Activated T-cell treated with anti-CD3 and anti-CD28 coated beads, Interleukin-2, amount 50 U/mL, for 4 hours (primary cell): ENCODE measurements around the gene JAZF1. TPM values are rescaled to one million over a fixed set of nuclear protein-coding genes. Genes with fewer than 3 reads are reported as not detected.

Experiments used
- ATAC-seq, 2 donors: fragments of 200-7000 bp; cut with Tn5 transposase; one replicate each; pipeline ENCODE4 v1.10.0; 2021
- DNase-seq: peaks from one replicate; pipeline ENCODE4 v3.0.0-alpha.2; 2020
- H3K27me3 Mint-ChIP-seq: one replicate; pipeline ENCODE4 v1.8.0; 2021; ENCODE audit warnings: low read depth, mixed read lengths
- H3K36me3 Mint-ChIP-seq: one replicate; pipeline ENCODE4 v1.8.0; 2022; ENCODE audit warnings: mixed read lengths; ENCODE audit not compliant: insufficient read depth
- H3K4me1 Mint-ChIP-seq: one replicate; pipeline ENCODE4 v1.8.0; 2021; ENCODE audit warnings: low read depth, mixed read lengths
- H3K4me3 Mint-ChIP-seq: one replicate; pipeline ENCODE4 v1.8.0; 2021; ENCODE audit warnings: mild to moderate bottlenecking, moderate library complexity, mixed read lengths
- H3K9me3 Mint-ChIP-seq: one replicate; pipeline ENCODE4 v1.8.0; 2021; ENCODE audit warnings: mixed read lengths
- total RNA-seq, 3 donors: library from RNA; stranded (reverse); gene quantifications; one replicate each; pipeline ENCODE4 v1.2.1, GENCODE V29; 2021

The JAZF1 gene
- total RNA-seq, 3 donors from 2014 or later: 14.9 to 19.3 (median 19.0) TPM

GRCh38 chr7:27912751-27913150 lies 267.8 kb downstream of the JAZF1 start:
- no peaks in the 10 kb centered on the region for H3K4me1 Mint-ChIP-seq
- peaks cover 6% of the 10 kb centered on the region for H3K36me3 Mint-ChIP-seq
- ATAC-seq (no peak), DNase-seq (no peak)
- H3K4me3 Mint-ChIP-seq: no peak overlapping the region
- no peaks in the 10 kb centered on the region for H3K9me3 Mint-ChIP-seq
- no peaks in the 10 kb centered on the region for H3K27me3 Mint-ChIP-seq

GRCh38 chr7:27911920-27912319 lies 268.7 kb downstream of the JAZF1 start:
- Mint-ChIP-seq H3K4me3 (no peak overlapping the region), H3K9me3 (no peaks in the 10 kb centered on the region), H3K27me3 (no peaks in the 10 kb centered on the region), H3K4me1 (no peaks in the 10 kb centered on the region), H3K36me3 (peaks cover 1% of the 10 kb centered on the region)
- DNase-seq: no peak
- ATAC-seq: no peak

GRCh38 chr7:27910326-27910725 lies 270.3 kb downstream of the JAZF1 start:
- H3K9me3 Mint-ChIP-seq: no peaks in the 10 kb centered on the region
- no peak overlapping the region for H3K4me3 Mint-ChIP-seq
- ATAC-seq (no peak), DNase-seq (no peak)
- H3K4me1 Mint-ChIP-seq: no peaks in the 10 kb centered on the region
- H3K27me3 Mint-ChIP-seq: no peaks in the 10 kb centered on the region
- H3K36me3 Mint-ChIP-seq: peaks cover 1% of the 10 kb centered on the region

- Mint-ChIP-seq H3K4me3 (no peak overlapping the region), H3K36me3 (peaks cover 1% of the 10 kb centered on the region), H3K4me1 (no peaks in the 10 kb centered on the region), H3K9me3 (no peaks in the 10 kb centered on the region), H3K27me3 (no peaks in the 10 kb centered on the region)
- DNase-seq (no peak), ATAC-seq (no peak)
These were observed 271.9 kb downstream of the JAZF1 start for GRCh38 chr7:27908534-27909165.

GRCh38 chr7:27906385-27907091 lies 274.1 kb downstream of the JAZF1 start:
- no peak for ATAC-seq
- no peaks in the 10 kb centered on the region for H3K9me3 Mint-ChIP-seq
- no peaks in the 10 kb centered on the region for H3K27me3 Mint-ChIP-seq
- no peak overlapping the region for H3K4me3 Mint-ChIP-seq
- H3K4me1 Mint-ChIP-seq: peaks cover 4% of the 10 kb centered on the region
- DNase-seq: no peak
- peaks cover 3% of the 10 kb centered on the region for H3K36me3 Mint-ChIP-seq

- Mint-ChIP-seq H3K27me3 (no peaks in the 10 kb centered on the region), H3K36me3 (peaks cover 3% of the 10 kb centered on the region), H3K4me3 (no peak overlapping the region), H3K4me1 (peaks cover 9% of the 10 kb centered on the region), H3K9me3 (no peaks in the 10 kb centered on the region)
- DNase-seq (no peak), ATAC-seq (no peak)
These were observed 274.6 kb downstream of the JAZF1 start for GRCh38 chr7:27905951-27906350.

GRCh38 chr7:27901028-27901760 lies 279.4 kb downstream of the JAZF1 start:
- peak overlapping the region; percentile 56 for H3K4me3 Mint-ChIP-seq

GRCh38 chr7:27900006-27900405 lies 280.6 kb downstream of the JAZF1 start:
- no peaks in the 10 kb centered on the region for H3K27me3 Mint-ChIP-seq
- H3K36me3 Mint-ChIP-seq: peaks cover 6% of the 10 kb centered on the region
- no peaks in the 10 kb centered on the region for H3K9me3 Mint-ChIP-seq
- DNase-seq (no peak), ATAC-seq (no peak)
- peaks cover 47% of the 10 kb centered on the region for H3K4me1 Mint-ChIP-seq
- no peak overlapping the region for H3K4me3 Mint-ChIP-seq

More at GRCh38 chr7:27901028-27901760, 279.4 kb downstream of the JAZF1 start:
- Mint-ChIP-seq H3K9me3 (no peaks in the 10 kb centered on the region), H3K4me1 (peaks cover 38% of the 10 kb centered on the region), H3K36me3 (peaks cover 2% of the 10 kb centered on the region), H3K27me3 (no peaks in the 10 kb centered on the region)
- DNase-seq (no peak), ATAC-seq (peak; percentile 71 to 74)

GRCh38 chr7:27899601-27900000 lies 281.0 kb downstream of the JAZF1 start:
- Mint-ChIP-seq H3K4me1 (peaks cover 47% of the 10 kb centered on the region), H3K4me3 (no peak overlapping the region), H3K27me3 (no peaks in the 10 kb centered on the region), H3K36me3 (peaks cover 6% of the 10 kb centered on the region), H3K9me3 (no peaks in the 10 kb centered on the region)
- DNase-seq (no peak), ATAC-seq (peak; percentile 74 to 80)

GRCh38 chr7:27897441-27897847 lies 283.2 kb downstream of the JAZF1 start:
- Mint-ChIP-seq H3K4me3 (no peak overlapping the region), H3K36me3 (peaks cover 21% of the 10 kb centered on the region), H3K27me3 (no peaks in the 10 kb centered on the region), H3K4me1 (peaks cover 47% of the 10 kb centered on the region), H3K9me3 (no peaks in the 10 kb centered on the region)
- DNase-seq (no peak), ATAC-seq (no peak)

- H3K4me1 Mint-ChIP-seq: peaks cover 47% of the 10 kb centered on the region
- peaks cover 22% of the 10 kb centered on the region for H3K36me3 Mint-ChIP-seq
- H3K9me3 Mint-ChIP-seq: no peaks in the 10 kb centered on the region
- H3K4me3 Mint-ChIP-seq: no peak overlapping the region
- no peaks in the 10 kb centered on the region for H3K27me3 Mint-ChIP-seq
- ATAC-seq: no peak
- no peak for DNase-seq
These were observed 283.6 kb downstream of the JAZF1 start for GRCh38 chr7:27897001-27897400.

GRCh38 chr7:27895551-27895950 lies 285.0 kb downstream of the JAZF1 start:
- ATAC-seq (no peak), DNase-seq (no peak)
- no peaks in the 10 kb centered on the region for H3K9me3 Mint-ChIP-seq
- H3K27me3 Mint-ChIP-seq: no peaks in the 10 kb centered on the region
- peaks cover 36% of the 10 kb centered on the region for H3K4me1 Mint-ChIP-seq
- peaks cover 22% of the 10 kb centered on the region for H3K36me3 Mint-ChIP-seq
- H3K4me3 Mint-ChIP-seq: no peak overlapping the region

GRCh38 chr7:27890205-27890849 lies 290.3 kb downstream of the JAZF1 start:
- Mint-ChIP-seq H3K36me3 (peaks cover 30% of the 10 kb centered on the region), H3K4me1 (peaks cover under 1% of the 10 kb centered on the region), H3K27me3 (no peaks in the 10 kb centered on the region), H3K9me3 (no peaks in the 10 kb centered on the region), H3K4me3 (no peak overlapping the region)
- ATAC-seq (peak in 1 of 2 donors; percentile 35), DNase-seq (no peak)

GRCh38 chr7:27889800-27890199 lies 290.8 kb downstream of the JAZF1 start:
- no peaks in the 10 kb centered on the region for H3K4me1 Mint-ChIP-seq
- DNase-seq: no peak
- H3K36me3 Mint-ChIP-seq: peaks cover 30% of the 10 kb centered on the region
- no peaks in the 10 kb centered on the region for H3K9me3 Mint-ChIP-seq
- H3K27me3 Mint-ChIP-seq: no peaks in the 10 kb centered on the region
- no peak overlapping the region for H3K4me3 Mint-ChIP-seq
- no peak for ATAC-seq
